ENCODE measurements around the gene STAT1. TPM values are rescaled to one million over a fixed set of nuclear protein-coding genes. Genes with fewer than 3 reads are reported as not detected.

STAT1 gene
- total RNA-seq, 1 donor from 2014 or later: 51.0 TPM

GRCh38 chr2:191031256-191031655, 17.3 kb upstream of the STAT1 start:
- no peak for ATAC-seq

GRCh38 chr2:191030521-191031154, 16.7 kb upstream of the STAT1 start:
- ATAC-seq: peak; percentile 62

- no peak for ATAC-seq
Measured at GRCh38 chr2:191029280-191029950, 15.4 kb upstream of the STAT1 start.

- ATAC-seq: peak; percentile 24
Measured at GRCh38 chr2:191026377-191026776, 12.4 kb upstream of the STAT1 start.

- no peak for ATAC-seq
Measured at GRCh38 chr2:191025135-191025534, 11.2 kb upstream of the STAT1 start.

- ATAC-seq: no peak
Measured at GRCh38 chr2:191023235-191023679, 9.3 kb upstream of the STAT1 start.

- ATAC-seq: peak; percentile 57
Measured at GRCh38 chr2:191020742-191021381, 6.9 kb upstream of the STAT1 start.

GRCh38 chr2:191020221-191020741, 6.3 kb upstream of the STAT1 start:
- peak; percentile 98 for ATAC-seq

GRCh38 chr2:191019376-191019775, 5.4 kb upstream of the STAT1 start:
- ATAC-seq: no peak

GRCh38 chr2:191018643-191019119, 4.7 kb upstream of the STAT1 start:
- ATAC-seq: no peak

GRCh38 chr2:191018048-191018447, 4.1 kb upstream of the STAT1 start:
- no peak for ATAC-seq

- ATAC-seq: no peak
Measured at GRCh38 chr2:191015831-191016230, 1.9 kb upstream of the STAT1 start.

- ATAC-seq: no peak
Measured at GRCh38 chr2:191015239-191015638, 1.3 kb upstream of the STAT1 start.

GRCh38 chr2:191014653-191015020, 666 bp upstream of the STAT1 start:
- ATAC-seq: no peak

GRCh38 chr2:191013682-191013931, 364 bp downstream of the STAT1 start:
- ATAC-seq: no peak

GRCh38 chr2:191012845-191013681, 908 bp downstream of the STAT1 start:
- peak; percentile 38 for ATAC-seq

GRCh38 chr2:191012346-191012745, 1.6 kb downstream of the STAT1 start:
- no peak for ATAC-seq

GRCh38 chr2:191010887-191011885, 2.8 kb downstream of the STAT1 start:
- ATAC-seq: no peak

GRCh38 chr2:191009541-191010374, 4.2 kb downstream of the STAT1 start:
- ATAC-seq: no peak

- ATAC-seq: no peak
Measured at GRCh38 chr2:191008286-191008685, 5.7 kb downstream of the STAT1 start.

Data from esophagus mucosa (tissue), 1 donor.